Lower lobe of right lung (tissue), 1 donor: ENCODE measurements around the gene GAGE10. TPM values are rescaled to one million over a fixed set of nuclear protein-coding genes. Genes with fewer than 3 reads are reported as not detected.

Experiments used
- total RNA-seq: library from RNA; stranded (reverse); fragmentation: NEBNext Ultra II Directional; extraction: Animal tissue kit (Norgen Biotek cat#: 25700); gene quantifications from one replicate; pipeline ENCODE4 v1.2.1, GENCODE V29; 2021
- donor health status: DM: no; HTN: yes; CAD: no; lungs with severe emphysema.

GAGE10 gene
- total RNA-seq, 1 donor from 2014 or later: not detected

Other genes with a start within 250 kb of the GAGE10 start
- 9.5 TPM for gene CCDC120, start 244.6 kb upstream of the GAGE10 start, total RNA-seq
- gene PRAF2, start 229.6 kb upstream of the GAGE10 start, total RNA-seq: 17.4 TPM
- gene WDR45, start 223.8 kb upstream of the GAGE10 start, total RNA-seq: 54.8 TPM
- gene GPKOW, start 179.9 kb upstream of the GAGE10 start, total RNA-seq: 19.1 TPM
- gene MAGIX, start 140.9 kb upstream of the GAGE10 start, total RNA-seq: 6.7 TPM
- gene PLP2, start 131.7 kb upstream of the GAGE10 start, total RNA-seq: 91.8 TPM
- gene PRICKLE3, start 117.3 kb upstream of the GAGE10 start, total RNA-seq: 13.1 TPM
- 4.2 TPM for gene SYP, start 103.5 kb upstream of the GAGE10 start, total RNA-seq
- 1.4 TPM for gene CACNA1F, start 70.3 kb upstream of the GAGE10 start, total RNA-seq
- 19.8 TPM for gene CCDC22, start 68.2 kb upstream of the GAGE10 start, total RNA-seq
- not detected for gene FOXP3, start 38.9 kb upstream of the GAGE10 start, total RNA-seq
- 5.5 TPM for gene PPP1R3F, start 33.9 kb upstream of the GAGE10 start, total RNA-seq
- not detected for gene GAGE12J, start 18.4 kb downstream of the GAGE10 start, total RNA-seq
- gene GAGE13, start 27.9 kb downstream of the GAGE10 start, total RNA-seq: not detected
- not detected for gene GAGE12C, start 228.5 kb downstream of the GAGE10 start, total RNA-seq
- not detected for gene GAGE12D, start 238.1 kb downstream of the GAGE10 start, total RNA-seq
- gene GAGE12E, start 247.6 kb downstream of the GAGE10 start, total RNA-seq: not detected